ENCODE data around the gene PRKCB. TPM values are rescaled to one million over a fixed set of nuclear protein-coding genes. Genes with fewer than 3 reads are reported as not detected.
"Not testable (repeated sequence)": the region's sequence is repeated elsewhere in the genome, so short reads cannot be mapped to it uniquely, and the experiment has no call there.

Gene PRKCB
- total RNA-seq, 2 experiments from 2014 or later: 101 to 105 TPM

DNA sequence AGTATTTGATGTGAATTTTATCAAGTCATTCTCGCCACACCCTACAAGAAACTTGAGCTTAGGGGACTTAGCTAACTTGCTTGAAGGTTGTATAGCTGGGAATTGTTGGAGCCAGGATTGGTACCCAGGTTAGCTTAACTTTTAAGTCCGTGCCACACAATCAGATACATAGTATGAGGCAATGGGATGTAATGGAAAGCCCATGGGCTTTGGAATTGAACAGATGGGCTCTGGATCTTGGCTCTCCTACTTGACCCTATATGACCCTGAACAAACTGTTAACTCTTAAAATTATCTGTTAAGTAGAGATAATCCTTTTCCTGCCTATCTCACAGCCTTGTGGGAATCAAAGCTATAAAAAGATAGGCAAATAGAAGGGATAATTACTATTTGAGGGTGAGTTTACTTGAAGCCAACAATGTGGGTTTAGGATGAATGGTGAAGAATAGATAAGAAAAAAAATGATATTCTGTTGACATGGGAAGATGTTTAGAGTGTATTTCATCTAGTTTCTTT is 368.4 kb downstream of the PRKCB start:
- ChIA-PET POLR2A (no interaction called here), CTCF (no interaction called here)
- ATAC-seq: no peak
- Mint-ChIP-seq H3K27me3 (ENCODE audit: low read depth) (no peaks in the 10 kb centered on the region), H3K9me3 (ENCODE audit: insufficient read depth) (no peaks in the 10 kb centered on the region), H3K36me3 (ENCODE audit: low read depth) (peaks cover 24% of the 10 kb centered on the region), H3K4me1 (ENCODE audit: low read depth) (no peaks in the 10 kb centered on the region), H3K27ac (no peak overlapping the region), H3K4me3 (no peak overlapping the region)
- DNase-seq: no peak

DNA sequence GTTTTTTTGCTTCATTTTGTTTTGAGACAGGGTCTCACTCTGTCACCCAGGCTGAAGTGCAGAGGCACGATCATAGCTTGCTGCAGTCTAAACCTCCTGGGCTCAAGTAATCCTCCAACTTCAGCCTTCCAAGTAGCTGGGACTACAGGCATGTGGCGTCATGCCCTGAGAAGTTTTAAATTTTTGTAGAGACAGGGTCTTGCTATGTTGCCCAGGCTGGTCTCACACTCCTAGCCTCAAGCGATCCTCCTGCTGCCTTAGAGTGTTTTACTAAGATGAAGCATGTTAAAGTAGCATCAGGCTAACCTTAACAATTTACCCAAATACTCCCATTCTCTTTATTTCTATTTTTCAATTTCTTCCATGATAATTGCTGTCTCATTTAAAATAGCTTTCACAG is 371.1 kb downstream of the PRKCB start:
- ChIA-PET CTCF (interaction anchor here (2.0 kb wide), 1 partner anchor 46 kb away, joined by 10 read pairs; no protein-coding TSS in a partner anchor), POLR2A (no interaction called here)
- H3K27me3 Mint-ChIP-seq (ENCODE audit: low read depth): no peaks in the 10 kb centered on the region
- no peak for ATAC-seq
- no peaks in the 10 kb centered on the region for H3K9me3 Mint-ChIP-seq (ENCODE audit: insufficient read depth)
- H3K4me1 Mint-ChIP-seq (ENCODE audit: low read depth): no peaks in the 10 kb centered on the region
- DNase-seq: no peak
- peaks cover 25% of the 10 kb centered on the region for H3K36me3 Mint-ChIP-seq (ENCODE audit: low read depth)
- no peak overlapping the region for H3K4me3 Mint-ChIP-seq
- no peak overlapping the region for H3K27ac Mint-ChIP-seq

DNA sequence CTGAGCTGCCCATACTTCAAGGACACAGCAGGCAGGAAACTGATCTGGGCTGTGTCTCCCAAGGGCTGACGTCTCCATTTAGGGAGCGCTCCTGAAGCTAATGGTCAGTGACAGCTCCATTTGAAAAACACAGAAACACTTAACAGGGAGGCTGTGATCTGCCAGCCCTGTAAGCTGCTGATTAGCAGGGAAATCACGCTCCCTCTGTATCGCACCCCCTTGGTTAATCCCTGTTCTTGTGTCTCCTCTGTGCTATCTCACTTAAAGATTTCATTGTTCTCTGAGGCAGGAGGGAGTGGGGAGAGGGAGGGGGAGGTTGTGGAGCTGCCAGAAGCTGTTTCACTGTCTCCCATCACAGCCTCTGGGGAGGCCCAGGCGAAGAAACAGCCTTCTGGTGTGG is 372.9 kb downstream of the PRKCB start:
- Mint-ChIP-seq H3K27ac (no peak overlapping the region), H3K27me3 (ENCODE audit: low read depth) (no peaks in the 10 kb centered on the region), H3K9me3 (ENCODE audit: insufficient read depth) (no peaks in the 10 kb centered on the region), H3K36me3 (ENCODE audit: low read depth) (peaks cover 16% of the 10 kb centered on the region), H3K4me3 (no peak overlapping the region), H3K4me1 (ENCODE audit: low read depth) (no peaks in the 10 kb centered on the region)
- DNase-seq (no peak), ATAC-seq (no peak)
- ChIA-PET POLR2A (no interaction called here), CTCF (interaction anchor here (1.0 to 2.0 kb wide), 2 partner anchors 44 to 138 kb away, joined by 3 to 10 read pairs; no protein-coding TSS in a partner anchor)

DNA sequence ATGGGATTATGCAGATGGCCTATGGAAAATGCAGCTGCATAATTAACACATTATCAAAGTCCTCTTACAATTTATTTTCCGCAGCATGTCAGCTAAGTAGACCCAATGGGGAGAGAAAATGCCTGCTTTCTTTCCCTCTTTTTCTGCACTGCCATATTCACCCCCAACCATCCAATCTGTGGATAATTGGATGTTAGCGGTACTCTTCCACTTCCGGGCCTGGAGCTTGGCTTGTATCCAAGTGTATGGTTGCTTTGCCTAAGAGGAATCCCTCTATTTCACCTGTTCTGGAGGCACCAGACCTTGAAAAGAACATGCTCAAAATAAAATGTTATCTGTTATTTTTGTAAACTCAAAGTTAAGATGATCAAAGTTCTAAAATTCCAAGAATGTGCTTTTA is 379.2 kb downstream of the PRKCB start:
- H3K36me3 Mint-ChIP-seq (ENCODE audit: low read depth): peaks cover 36% of the 10 kb centered on the region
- no peaks in the 10 kb centered on the region for H3K4me1 Mint-ChIP-seq (ENCODE audit: low read depth)
- DNase-seq (no peak), ATAC-seq (no peak)
- H3K9me3 Mint-ChIP-seq (ENCODE audit: insufficient read depth): no peaks in the 10 kb centered on the region
- H3K4me3 Mint-ChIP-seq: no peak overlapping the region
- CTCF ChIA-PET: no interaction called here
- POLR2A ChIA-PET: no interaction called here
- no peak overlapping the region for H3K27ac Mint-ChIP-seq
- no peaks in the 10 kb centered on the region for H3K27me3 Mint-ChIP-seq (ENCODE audit: low read depth)

DNA sequence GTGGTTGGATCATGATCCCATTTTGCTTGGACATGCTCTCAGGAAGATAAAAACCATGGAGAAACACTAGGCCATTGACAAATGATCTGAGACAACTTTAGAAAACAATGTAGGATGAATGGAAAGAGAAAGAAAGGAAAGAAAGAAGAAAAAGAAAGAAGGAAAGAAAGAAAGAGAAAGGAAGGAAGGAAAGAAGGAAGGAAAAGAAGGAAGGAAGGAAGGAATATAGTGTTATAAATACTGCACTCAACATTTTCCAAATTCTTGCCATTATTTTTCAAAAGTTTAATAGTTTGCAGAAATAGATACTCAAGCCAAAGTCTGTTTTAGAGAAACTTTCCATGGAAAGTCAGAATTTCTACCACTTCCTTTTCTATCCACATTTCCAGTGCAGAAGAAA is 381.2 kb downstream of the PRKCB start:
- H3K36me3 Mint-ChIP-seq (ENCODE audit: low read depth): peaks cover 39% of the 10 kb centered on the region
- H3K27me3 Mint-ChIP-seq (ENCODE audit: low read depth): no peaks in the 10 kb centered on the region
- H3K9me3 Mint-ChIP-seq (ENCODE audit: insufficient read depth): no peaks in the 10 kb centered on the region
- ChIA-PET POLR2A (no interaction called here), CTCF (no interaction called here)
- H3K4me3 Mint-ChIP-seq: no peak overlapping the region
- DNase-seq: no peak
- no peak overlapping the region for H3K27ac Mint-ChIP-seq
- H3K4me1 Mint-ChIP-seq (ENCODE audit: low read depth): no peaks in the 10 kb centered on the region
- ATAC-seq: no peak

DNA sequence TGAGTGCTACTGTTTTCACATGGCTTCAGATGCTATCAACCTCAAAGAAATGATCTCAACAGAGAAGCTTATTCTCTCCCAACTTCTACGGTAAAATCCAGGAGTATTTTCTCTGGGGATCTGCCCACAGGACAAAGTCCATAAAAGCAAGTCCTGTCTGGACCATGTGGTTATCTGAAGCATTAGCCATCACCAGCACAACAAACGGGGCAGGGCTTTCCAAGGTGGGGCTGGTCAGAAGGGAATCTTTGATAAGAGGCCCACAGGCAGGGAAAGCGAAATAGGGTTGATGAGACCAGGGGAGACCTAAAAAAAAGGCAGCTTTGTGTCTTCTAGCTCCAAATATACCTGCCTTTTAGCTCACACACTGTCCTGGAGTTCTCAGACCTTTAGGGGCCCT is 381.7 kb downstream of the PRKCB start:
- H3K36me3 Mint-ChIP-seq (ENCODE audit: low read depth): peaks cover 37% of the 10 kb centered on the region
- H3K9me3 Mint-ChIP-seq (ENCODE audit: insufficient read depth): no peaks in the 10 kb centered on the region
- H3K4me1 Mint-ChIP-seq (ENCODE audit: low read depth): no peaks in the 10 kb centered on the region
- H3K27me3 Mint-ChIP-seq (ENCODE audit: low read depth): no peaks in the 10 kb centered on the region
- no peak overlapping the region for H3K4me3 Mint-ChIP-seq
- CTCF ChIA-PET: no interaction called here
- H3K27ac Mint-ChIP-seq: no peak overlapping the region
- POLR2A ChIA-PET: no interaction called here
- DNase-seq (no peak), ATAC-seq (no peak)

DNA sequence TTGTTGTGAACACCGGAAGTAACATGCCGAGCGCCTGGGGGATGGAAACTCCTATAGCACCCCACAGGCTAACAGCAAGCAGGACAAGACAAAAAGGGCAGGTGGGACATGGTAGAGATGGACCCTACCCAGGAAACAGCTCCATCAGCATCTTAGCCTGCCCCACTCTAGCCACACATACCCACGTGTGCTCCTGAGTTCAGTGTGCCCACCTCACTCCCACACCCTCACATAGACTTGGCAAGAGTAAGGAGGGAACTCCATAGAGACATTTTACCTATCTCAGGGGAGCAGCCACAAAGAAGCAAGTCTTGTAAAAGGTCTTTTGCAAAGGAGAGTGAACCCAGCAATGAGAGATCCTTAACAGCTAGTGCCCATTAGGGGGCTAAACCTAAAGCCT is 382.5 kb downstream of the PRKCB start:
- DNase-seq (no peak), ATAC-seq (no peak)
- Mint-ChIP-seq H3K27ac (no peak overlapping the region), H3K36me3 (ENCODE audit: low read depth) (peaks cover 35% of the 10 kb centered on the region), H3K4me3 (no peak overlapping the region), H3K27me3 (ENCODE audit: low read depth) (no peaks in the 10 kb centered on the region), H3K9me3 (ENCODE audit: insufficient read depth) (no peaks in the 10 kb centered on the region), H3K4me1 (ENCODE audit: low read depth) (no peaks in the 10 kb centered on the region)
- POLR2A ChIA-PET: no interaction called here
- CTCF ChIA-PET: no interaction called here

DNA sequence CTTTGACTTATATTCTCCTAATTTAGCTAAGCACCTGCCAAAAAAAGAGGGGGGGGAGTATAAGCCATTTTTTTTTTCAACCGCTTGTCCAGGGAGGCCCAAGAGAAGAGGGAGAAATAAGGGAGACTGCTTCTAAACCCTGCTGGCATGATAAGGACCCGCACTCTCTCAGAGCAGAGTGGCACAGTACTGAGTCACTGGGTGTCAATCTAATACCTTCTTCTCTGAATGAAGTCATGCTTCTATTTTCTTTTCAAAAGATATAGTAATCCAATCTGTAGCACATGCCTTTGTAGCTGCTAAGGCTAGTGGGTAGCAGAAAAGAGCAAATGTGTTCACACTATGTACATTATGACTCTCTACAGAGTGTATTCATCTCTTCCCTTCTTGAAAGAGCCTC is 385.4 kb downstream of the PRKCB start:
- DNase-seq: no peak
- POLR2A ChIA-PET: no interaction called here
- H3K27me3 Mint-ChIP-seq (ENCODE audit: low read depth): peaks cover 3% of the 10 kb centered on the region
- CTCF ChIA-PET: no interaction called here
- H3K4me1 Mint-ChIP-seq (ENCODE audit: low read depth): no peaks in the 10 kb centered on the region
- H3K36me3 Mint-ChIP-seq (ENCODE audit: low read depth): peaks cover 16% of the 10 kb centered on the region
- H3K27ac Mint-ChIP-seq: no peak overlapping the region
- H3K9me3 Mint-ChIP-seq (ENCODE audit: insufficient read depth): no peaks in the 10 kb centered on the region
- no peak overlapping the region for H3K4me3 Mint-ChIP-seq
- ATAC-seq: no peak

DNA sequence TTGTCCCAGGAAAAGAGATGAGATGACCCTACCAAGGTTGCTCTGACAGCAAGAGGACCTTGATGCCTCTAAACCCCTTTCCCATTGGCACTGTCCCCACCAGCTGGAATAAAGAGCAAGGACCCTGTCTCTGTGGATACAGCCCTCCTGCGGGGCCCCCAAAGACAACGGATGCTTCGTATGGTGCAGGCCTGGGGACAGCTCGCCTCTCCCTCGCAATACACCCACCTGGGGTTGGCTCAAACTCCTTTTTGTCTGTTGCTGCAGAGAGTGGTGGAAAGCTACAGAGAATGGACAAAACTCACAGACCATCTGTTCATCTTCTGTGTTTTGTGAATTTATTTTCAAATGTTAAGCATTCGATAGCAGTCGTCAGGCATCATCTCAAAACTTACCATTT is 392.7 kb downstream of the PRKCB start:
- H3K27me3 Mint-ChIP-seq (ENCODE audit: low read depth): peaks cover 9% of the 10 kb centered on the region
- no peak for ATAC-seq
- ChIA-PET POLR2A (no interaction called here), CTCF (no interaction called here)
- no peak overlapping the region for H3K4me3 Mint-ChIP-seq
- no peak overlapping the region for H3K27ac Mint-ChIP-seq
- H3K4me1 Mint-ChIP-seq (ENCODE audit: low read depth): no peaks in the 10 kb centered on the region
- no peaks in the 10 kb centered on the region for H3K9me3 Mint-ChIP-seq (ENCODE audit: insufficient read depth)
- H3K36me3 Mint-ChIP-seq (ENCODE audit: low read depth): no peaks in the 10 kb centered on the region
- DNase-seq: no peak

DNA sequence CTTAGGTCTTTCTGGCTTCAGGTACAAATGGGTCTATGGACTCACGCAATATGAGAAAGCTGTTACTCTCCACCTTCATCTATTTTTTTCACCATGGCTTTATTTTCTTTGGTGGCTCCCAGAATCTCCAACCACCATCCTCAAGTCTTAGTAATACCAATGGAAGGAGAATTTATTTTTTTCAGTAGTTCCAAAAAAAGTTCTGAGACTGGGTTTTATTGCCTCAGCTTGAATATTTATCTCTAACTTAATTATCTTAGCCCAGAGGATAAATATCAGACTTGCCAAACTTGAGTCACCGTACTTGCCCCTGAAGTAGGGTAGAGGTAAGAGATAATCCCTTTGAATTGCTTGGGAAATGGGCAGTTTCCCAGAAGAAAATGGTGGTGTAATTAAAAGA is 397.2 kb downstream of the PRKCB start:
- Mint-ChIP-seq H3K36me3 (ENCODE audit: low read depth) (no peaks in the 10 kb centered on the region), H3K27ac (no peak overlapping the region), H3K9me3 (ENCODE audit: insufficient read depth) (peaks cover 4% of the 10 kb centered on the region), H3K4me3 (no peak overlapping the region), H3K4me1 (ENCODE audit: low read depth) (no peaks in the 10 kb centered on the region), H3K27me3 (ENCODE audit: low read depth) (peaks cover under 1% of the 10 kb centered on the region)
- ChIA-PET POLR2A (no interaction called here), CTCF (no interaction called here)
- no peak for ATAC-seq
- no peak for DNase-seq

DNA sequence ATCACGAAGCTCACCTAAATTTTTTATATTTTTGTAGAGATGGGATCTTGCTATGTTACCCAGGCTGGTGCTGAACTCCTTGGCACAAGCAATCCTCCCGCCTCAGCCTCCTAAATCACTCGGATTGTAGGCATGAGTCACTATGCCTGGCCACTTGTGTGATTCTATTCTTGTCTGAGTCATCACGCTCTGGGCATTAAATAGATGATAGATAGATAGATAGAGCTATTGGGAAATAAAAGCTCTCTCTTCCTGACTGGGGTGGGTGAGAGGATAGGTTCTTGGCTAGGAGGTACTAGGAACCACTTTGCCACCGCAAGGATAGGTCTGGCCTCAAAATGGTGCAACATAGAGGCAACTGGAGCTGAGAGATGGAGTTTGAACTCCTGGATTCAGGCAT is 399.0 kb downstream of the PRKCB start:
- Mint-ChIP-seq H3K27me3 (ENCODE audit: low read depth) (peaks cover 1% of the 10 kb centered on the region), H3K4me3 (no peak overlapping the region), H3K27ac (no peak overlapping the region), H3K36me3 (ENCODE audit: low read depth) (no peaks in the 10 kb centered on the region), H3K4me1 (ENCODE audit: low read depth) (no peaks in the 10 kb centered on the region), H3K9me3 (ENCODE audit: insufficient read depth) (peaks cover 12% of the 10 kb centered on the region)
- DNase-seq: no peak
- CTCF ChIA-PET: no interaction called here
- no peak for ATAC-seq
- POLR2A ChIA-PET: no interaction called here

DNA sequence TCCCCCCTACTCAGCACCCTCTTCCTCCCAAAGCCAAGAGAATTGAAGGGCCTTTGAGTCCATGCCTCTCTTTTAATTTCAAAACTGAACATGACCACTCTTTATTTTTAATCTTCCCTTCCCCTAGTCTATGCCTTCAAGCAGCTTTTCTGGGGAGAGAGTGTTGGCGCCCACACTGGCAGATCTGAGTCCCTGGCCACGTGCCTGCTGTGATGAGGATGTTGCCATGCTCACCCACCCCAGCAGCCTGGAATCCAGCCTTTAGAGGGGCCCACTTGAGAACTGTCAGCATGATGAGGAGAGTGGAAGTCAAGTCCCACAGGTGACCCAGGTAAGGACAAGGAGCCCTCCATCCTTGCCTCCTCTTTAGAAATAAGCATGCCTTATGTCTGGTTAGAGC is 400.0 kb downstream of the PRKCB start:
- no peak for ATAC-seq
- Mint-ChIP-seq H3K27ac (no peak overlapping the region), H3K9me3 (ENCODE audit: insufficient read depth) (peaks cover 12% of the 10 kb centered on the region), H3K27me3 (ENCODE audit: low read depth) (peaks cover 1% of the 10 kb centered on the region), H3K4me1 (ENCODE audit: low read depth) (no peaks in the 10 kb centered on the region), H3K36me3 (ENCODE audit: low read depth) (no peaks in the 10 kb centered on the region), H3K4me3 (no peak overlapping the region)
- POLR2A ChIA-PET: no interaction called here
- DNase-seq: no peak
- CTCF ChIA-PET: no interaction called here

DNA sequence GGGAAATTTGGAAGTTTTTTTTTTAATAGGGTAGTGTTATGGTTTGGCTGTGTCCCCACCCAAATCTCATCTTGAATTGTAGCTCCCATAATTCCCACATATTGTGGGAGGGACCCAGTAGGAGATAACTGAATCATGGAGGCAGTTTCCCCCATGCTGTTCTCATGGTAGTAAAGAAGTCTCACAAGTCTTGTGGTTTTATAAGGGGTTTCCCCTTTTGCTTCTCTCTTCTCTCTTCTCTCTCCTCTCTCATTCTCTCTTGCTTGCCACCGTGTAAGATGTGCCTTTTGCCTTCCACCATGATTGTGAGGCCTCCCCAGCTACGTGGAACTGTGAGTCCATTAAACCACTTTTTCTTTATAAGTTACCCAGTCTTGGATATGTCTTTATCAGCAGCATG is 403.1 kb downstream of the PRKCB start:
- H3K27me3 Mint-ChIP-seq (ENCODE audit: low read depth); POLR2A ChIA-PET; H3K27ac Mint-ChIP-seq; DNase-seq; H3K4me3 Mint-ChIP-seq; H3K36me3 Mint-ChIP-seq (ENCODE audit: low read depth); ATAC-seq; H3K4me1 Mint-ChIP-seq (ENCODE audit: low read depth): not testable (repeated sequence)
- peaks cover 12% of the 10 kb centered on the region for H3K9me3 Mint-ChIP-seq (ENCODE audit: insufficient read depth)
- CTCF ChIA-PET: interaction anchor here (2.5 kb wide), 1 partner anchor 14 kb away, joined by 10 read pairs; no protein-coding TSS in a partner anchor
